Measurements from ENCODE around the gene FBXO41. TPM values are rescaled to one million over a fixed set of nuclear protein-coding genes. Genes with fewer than 3 reads are reported as not detected.
A peak's percentile ranks its signal among the peaks of the same experiment; 100 is the strongest.

FBXO41 gene
- total RNA-seq, 1 experiment from 2014 or later, result 4.4 TPM

DNA sequence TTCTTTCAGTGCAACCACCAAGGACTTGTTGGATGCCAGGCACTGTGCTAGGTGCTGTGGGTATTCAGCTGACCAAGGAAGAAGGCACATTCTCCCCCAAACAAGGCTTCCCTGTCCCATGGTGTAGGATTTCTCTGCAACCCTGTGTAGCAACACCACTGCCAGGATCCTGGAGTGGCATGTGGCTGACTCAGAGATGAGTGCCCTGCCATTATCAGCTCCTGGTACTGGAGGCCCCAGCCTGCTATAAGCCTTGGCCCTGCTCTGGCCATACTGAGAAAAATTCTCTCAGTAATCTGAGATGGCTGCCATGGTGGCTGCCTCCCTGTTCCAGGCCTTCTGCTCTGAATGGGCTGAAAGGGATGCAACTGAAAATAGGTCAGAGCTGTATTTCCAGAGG, 66.0 kb downstream of the FBXO41 start:
- TF ChIP-seq, protein P1, sequence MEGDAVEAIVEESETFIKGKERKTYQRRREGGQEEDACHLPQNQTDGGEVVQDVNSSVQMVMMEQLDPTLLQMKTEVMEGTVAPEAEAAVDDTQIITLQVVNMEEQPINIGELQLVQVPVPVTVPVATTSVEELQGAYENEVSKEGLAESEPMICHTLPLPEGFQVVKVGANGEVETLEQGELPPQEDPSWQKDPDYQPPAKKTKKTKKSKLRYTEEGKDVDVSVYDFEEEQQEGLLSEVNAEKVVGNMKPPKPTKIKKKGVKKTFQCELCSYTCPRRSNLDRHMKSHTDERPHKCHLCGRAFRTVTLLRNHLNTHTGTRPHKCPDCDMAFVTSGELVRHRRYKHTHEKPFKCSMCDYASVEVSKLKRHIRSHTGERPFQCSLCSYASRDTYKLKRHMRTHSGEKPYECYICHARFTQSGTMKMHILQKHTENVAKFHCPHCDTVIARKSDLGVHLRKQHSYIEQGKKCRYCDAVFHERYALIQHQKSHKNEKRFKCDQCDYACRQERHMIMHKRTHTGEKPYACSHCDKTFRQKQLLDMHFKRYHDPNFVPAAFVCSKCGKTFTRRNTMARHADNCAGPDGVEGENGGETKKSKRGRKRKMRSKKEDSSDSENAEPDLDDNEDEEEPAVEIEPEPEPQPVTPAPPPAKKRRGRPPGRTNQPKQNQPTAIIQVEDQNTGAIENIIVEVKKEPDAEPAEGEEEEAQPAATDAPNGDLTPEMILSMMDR (IDR thresholded peaks at IDR 0.05; ENCODE audit: unreplicated experiment), result no peak
- H3K27ac Mint-ChIP-seq (ENCODE audit: low read depth, unreplicated experiment), result no peak overlapping the region
- H3K4me1 Mint-ChIP-seq (ENCODE audit: insufficient read depth, unreplicated experiment), result peaks cover 31% of the 10 kb centered on the region
- H3K27me3 Mint-ChIP-seq (ENCODE audit: insufficient read depth, unreplicated experiment), result no peaks in the 10 kb centered on the region
- DNase-seq (ENCODE audit: unreplicated experiment), result peak; percentile 62
- CTCF ChIA-PET, result interaction anchor here (0.6 to 1.7 kb wide), 4 partner anchors 11 to 1871 kb away, joined by 3 to 7 read pairs (median 6); partner anchors contain the start of gene PRADC1
- no peak overlapping the region for H3K4me3 Mint-ChIP-seq (ENCODE audit: unreplicated experiment)
- H3K9me3 Mint-ChIP-seq (ENCODE audit: unreplicated experiment), result no peaks in the 10 kb centered on the region
- POLR2A ChIA-PET, result interaction anchor here (1.4 to 6.3 kb wide), 2 partner anchors 13 to 18 kb away, joined by 3 to 74 read pairs; partner anchors contain the start of genes CCT7 and PRADC1
- H3K36me3 Mint-ChIP-seq (ENCODE audit: insufficient read depth, unreplicated experiment), result peaks cover 33% of the 10 kb centered on the region
- BruUV-seq (replicated peaks), result no TSS peak
- intact Hi-C loops (cut with micrococcal nuclease), result no loop called here

DNA sequence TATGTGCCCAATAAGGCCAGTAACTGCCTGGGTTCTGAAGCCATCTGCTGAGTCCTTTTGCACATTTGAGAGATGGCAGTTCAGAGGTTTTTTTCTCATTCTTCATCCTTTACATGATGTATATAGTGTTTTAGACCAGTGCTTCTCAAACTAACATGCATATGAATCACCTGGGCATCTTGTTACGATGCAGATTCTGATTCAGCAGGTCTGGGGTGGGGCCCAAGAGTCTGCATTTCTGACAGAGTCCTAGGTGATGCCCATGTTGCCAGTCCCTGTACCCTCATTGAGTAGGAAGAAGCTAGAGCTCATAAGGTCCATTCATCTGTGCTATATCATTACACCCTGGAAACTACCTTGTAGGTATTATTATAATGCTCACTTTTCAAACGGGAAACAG, 66.5 kb downstream of the FBXO41 start:
- H3K27me3 Mint-ChIP-seq (ENCODE audit: insufficient read depth, unreplicated experiment), result no peaks in the 10 kb centered on the region
- CTCF ChIA-PET, result interaction anchor here (0.6 to 1.9 kb wide), 6 partner anchors 9 to 1871 kb away, joined by 3 to 7 read pairs (median 6); partner anchors contain the start of gene PRADC1
- POLR2A ChIA-PET, result interaction anchor here (1.4 to 6.3 kb wide), 2 partner anchors 13 to 19 kb away, joined by 3 to 74 read pairs; partner anchors contain the start of genes CCT7 and PRADC1
- TF ChIP-seq, protein P1 (IDR thresholded peaks at IDR 0.05; ENCODE audit: unreplicated experiment), result no peak
- no peak overlapping the region for H3K4me3 Mint-ChIP-seq (ENCODE audit: unreplicated experiment)
- no peaks in the 10 kb centered on the region for H3K9me3 Mint-ChIP-seq (ENCODE audit: unreplicated experiment)
- intact Hi-C loops (cut with micrococcal nuclease), result no loop called here
- no TSS peak for BruUV-seq (replicated peaks)
- H3K36me3 Mint-ChIP-seq (ENCODE audit: insufficient read depth, unreplicated experiment), result peaks cover 32% of the 10 kb centered on the region
- no peak overlapping the region for H3K27ac Mint-ChIP-seq (ENCODE audit: low read depth, unreplicated experiment)
- peaks cover 31% of the 10 kb centered on the region for H3K4me1 Mint-ChIP-seq (ENCODE audit: insufficient read depth, unreplicated experiment)
- no peak for DNase-seq (ENCODE audit: unreplicated experiment)

DNA sequence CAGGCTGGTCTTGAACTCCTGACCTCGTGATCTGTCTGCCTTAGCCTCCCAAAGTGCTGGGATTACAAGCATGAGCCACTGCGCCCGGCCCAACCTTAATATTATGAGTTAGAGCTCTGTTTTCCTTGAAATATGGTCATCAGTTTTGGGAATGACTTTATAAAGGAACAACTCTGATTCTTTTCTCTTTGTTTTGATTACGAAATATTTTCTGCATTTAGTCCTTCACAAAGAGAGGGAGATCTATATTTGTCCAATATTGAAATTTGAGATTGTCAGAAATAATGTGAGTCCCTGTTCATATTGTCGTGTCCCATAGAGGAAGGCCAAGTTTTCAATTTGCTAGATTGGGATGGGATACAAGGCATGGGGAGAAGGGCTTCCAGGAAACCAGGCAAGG, 67.1 kb downstream of the FBXO41 start:
- no TSS peak for BruUV-seq (replicated peaks)
- Mint-ChIP-seq H3K27me3 (ENCODE audit: insufficient read depth, unreplicated experiment) (no peaks in the 10 kb centered on the region), H3K36me3 (ENCODE audit: insufficient read depth, unreplicated experiment) (peaks cover 25% of the 10 kb centered on the region), H3K4me1 (ENCODE audit: insufficient read depth, unreplicated experiment) (peaks cover 31% of the 10 kb centered on the region), H3K27ac (ENCODE audit: low read depth, unreplicated experiment) (no peak overlapping the region), H3K9me3 (ENCODE audit: unreplicated experiment) (no peaks in the 10 kb centered on the region), H3K4me3 (ENCODE audit: unreplicated experiment) (no peak overlapping the region)
- DNase-seq (ENCODE audit: unreplicated experiment), result no peak
- intact Hi-C loops (cut with micrococcal nuclease), result no loop called here
- TF ChIP-seq, protein P1 (IDR thresholded peaks at IDR 0.05; ENCODE audit: unreplicated experiment), result no peak
- ChIA-PET CTCF (interaction anchor here (1.6 to 1.9 kb wide), 4 partner anchors 10 to 73 kb away, joined by 3 to 7 read pairs (median 6); partner anchors contain the start of gene PRADC1), POLR2A (interaction anchor here (6.3 kb wide), 1 partner anchor 14 kb away, joined by 74 read pairs; the partner anchor contains the start of genes CCT7 and PRADC1)

DNA sequence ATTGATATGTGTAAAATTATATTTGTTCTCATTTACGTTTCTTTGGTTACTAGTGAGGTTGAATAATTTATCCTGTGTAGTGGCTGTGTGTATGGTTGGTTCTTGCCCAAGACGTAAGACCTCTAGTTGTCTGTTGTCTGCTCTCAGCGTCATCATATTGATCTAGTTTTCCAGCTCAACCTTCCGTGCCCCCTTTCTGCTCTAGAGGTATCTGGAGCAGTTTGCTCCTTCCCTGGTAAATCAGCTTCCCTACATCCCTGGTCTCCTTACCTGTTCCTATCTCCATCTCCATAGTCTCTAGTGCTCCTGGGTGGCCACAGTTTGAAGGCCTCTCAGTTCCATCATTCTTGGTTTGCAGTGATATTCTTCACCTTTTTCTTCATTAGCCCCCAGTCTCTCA, 69.0 kb downstream of the FBXO41 start:
- Mint-ChIP-seq H3K27ac (ENCODE audit: low read depth, unreplicated experiment) (peak overlapping the region; percentile 1), H3K9me3 (ENCODE audit: unreplicated experiment) (no peaks in the 10 kb centered on the region), H3K27me3 (ENCODE audit: insufficient read depth, unreplicated experiment) (no peaks in the 10 kb centered on the region), H3K36me3 (ENCODE audit: insufficient read depth, unreplicated experiment) (peaks cover 12% of the 10 kb centered on the region), H3K4me3 (ENCODE audit: unreplicated experiment) (peak overlapping the region; percentile 87), H3K4me1 (ENCODE audit: insufficient read depth, unreplicated experiment) (peaks cover 31% of the 10 kb centered on the region)
- BruUV-seq (replicated peaks), result no TSS peak
- TF ChIP-seq, protein P1 (IDR thresholded peaks at IDR 0.05; ENCODE audit: unreplicated experiment), result no peak
- no peak for DNase-seq (ENCODE audit: unreplicated experiment)
- POLR2A ChIA-PET, result interaction anchor here (0.7 to 6.3 kb wide), 4 partner anchors 8 to 38 kb away, joined by 3 to 74 read pairs (median 4); partner anchors contain the start of genes CCT7 and PRADC1
- intact Hi-C loops (cut with micrococcal nuclease), result no loop called here
- CTCF ChIA-PET, result interaction anchor here (0.6 to 1.3 kb wide), 3 partner anchors 38 to 321 kb away, joined by 3 to 6 read pairs (median 4); no protein-coding TSS in a partner anchor

All from MCF 10A (cell line).